Breast epithelium (tissue), 4 donors: ENCODE data around the gene C11orf42. TPM values are rescaled to one million over a fixed set of nuclear protein-coding genes. Genes with fewer than 3 reads are reported as not detected.

ENCODE experiments used
- DNase-seq, 2 donors: peaks; one replicate each; pipeline ENCODE4 v3.0.0-alpha.2; 2019; ENCODE audit warnings: low spot score in 2 of 2
- H3K27ac ChIP-seq, 2 donors: fragments of 200-600 bp; sonication (generic) in 1 of 2; one replicate each; pipeline ENCODE4 v1.5.1; 2016 to 2019; ENCODE audit warnings: mild to moderate bottlenecking in 1 of 2
- H3K27me3 ChIP-seq, 2 donors: fragments of 200-600 bp; sonication (generic) in 1 of 2; one replicate each; pipeline versions ENCODE4 v1.5.1 to v1.6.0; 2017 to 2019; ENCODE audit warnings: control low read depth in 1 of 2, mild to moderate bottlenecking in 1 of 2
- H3K36me3 ChIP-seq: fragments of 200-600 bp; one replicate; pipeline ENCODE4 v1.5.1; 2019
- H3K4me1 ChIP-seq, 2 donors: fragments of 200-600 bp; sonication (generic); one replicate each; pipeline ENCODE4 v1.5.1; 2016 to 2019; ENCODE audit warnings: control low read depth in 1 of 2
- H3K4me3 ChIP-seq, 3 donors: fragments of 200-600 bp; sonication (generic); 1 replicate in 2 of 3; 2 replicates in 1 of 3; pipeline ENCODE4 v1.5.1; 2016 to 2019; ENCODE audit warnings: mild to moderate bottlenecking in 3 of 3, moderate library complexity in 2 of 3
- H3K9me3 ChIP-seq, 2 donors: fragments of 200-600 bp; sonication (generic) in 1 of 2; one replicate each; pipeline ENCODE4 v1.5.1; 2016 to 2019; ENCODE audit warnings: control low read depth in 1 of 2
- CTCF ChIP-seq, 3 donors: fragments of 450-650 bp; IDR thresholded peaks; one replicate each; pipeline ENCODE4 v1.5.1; 2016 to 2017; ENCODE audit warnings: antibody characterized with exemption in 3 of 3, mild to moderate bottlenecking in 3 of 3, moderate library complexity in 3 of 3
- POLR2A ChIP-seq: fragments of 450-650 bp; IDR thresholded peaks from one replicate; pipeline ENCODE4 v1.6.1; 2016; ENCODE audit warnings: antibody characterized with exemption, mild to moderate bottlenecking, moderate library complexity
- POLR2AphosphoS5 ChIP-seq, 3 donors: sonication (generic); formaldehyde crosslinking; IDR thresholded peaks; one replicate each; pipeline ENCODE4 v1.6.1; 2017; ENCODE audit warnings: antibody characterized with exemption in 3 of 3
- intact Hi-C: fragments of 100-400 bp; cut with DNase I; formaldehyde crosslinking; loops from one replicate; pipeline ENCODE4 v1.15.1; 2023; ENCODE audit warnings: low total_unique reads
- total RNA-seq, 3 donors: library from RNA; depleted of rRNA; stranded (reverse); fragments of >200 nt; gene quantifications; one replicate each; pipeline ENCODE4 v1.1.0, GENCODE V29; 2016

The C11orf42 gene
- total RNA-seq, 3 donors from 2014 or later, result not detected

- Histone ChIP-seq H3K36me3 (no peaks in the 10 kb centered on the region), H3K9me3 (no peaks in the 10 kb centered on the region), H3K27me3 (peaks cover 0 to 38% of the 10 kb centered on the region in 2 donors), H3K4me1 (peaks cover 0 to 3% of the 10 kb centered on the region in 2 donors), H3K4me3 (peak overlapping the region in 2 of 3 donors; percentile 49 to 69), H3K27ac (no peak overlapping the region)
- intact Hi-C loops, result no loop called here
- DNase-seq, result no peak
- TF ChIP-seq POLR2A (no peak), POLR2AphosphoS5 (IDR thresholded peaks at IDR 0.05) (no peak), CTCF (IDR thresholded peaks at IDR 0.05) (no peak)
Observed at GRCh38 chr11:6260207-6260726, 54.9 kb downstream of the C11orf42 start.

Other genes starting within 250 kb of the C11orf42 start
- not detected for gene OR56A5, start 237.1 kb upstream of the C11orf42 start, total RNA-seq
- gene OR52L1, start 218.6 kb upstream of the C11orf42 start, total RNA-seq, result not detected
- not detected for gene OR56A4, start 198.6 kb upstream of the C11orf42 start, total RNA-seq
- gene OR56A1, start 174.8 kb upstream of the C11orf42 start, total RNA-seq, result not detected
- not detected for gene OR56B4, start 97.9 kb upstream of the C11orf42 start, total RNA-seq
- under 1 TPM in 1 of 3 donors, not detected in 2; 0.33 TPM for gene OR52B2, start 35.2 kb upstream of the C11orf42 start, total RNA-seq
- gene OR52W1, start 6.3 kb upstream of the C11orf42 start, total RNA-seq, result not detected
- 10 to 100 TPM; 34.7 to 42.6 (median 42.1) TPM for gene FHIP1B, start 29.1 kb downstream of the C11orf42 start, total RNA-seq
- under 1 TPM in 2 of 3 donors, not detected in 1; 0.29 to 0.48 TPM for gene CNGA4, start 33.5 kb downstream of the C11orf42 start, total RNA-seq
- not detected for gene CCKBR, start 54.3 kb downstream of the C11orf42 start, total RNA-seq
- gene CAVIN3, start 114.9 kb downstream of the C11orf42 start, total RNA-seq, result 100 to 1,000 TPM in 1 of 3 donors, 10 to 100 TPM in 2; 53.1 to 130 (median 78.3) TPM
- gene SMPD1, start 184.9 kb downstream of the C11orf42 start, total RNA-seq, result 10 to 100 TPM; 15.7 to 30.4 (median 17.3) TPM
- 10 to 100 TPM; 25.6 to 40.0 (median 36.3) TPM for gene APBB1, start 213.5 kb downstream of the C11orf42 start, total RNA-seq
- 10 to 100 TPM in 2 of 3 donors, under 1 TPM in 1; 0.96 to 25.2 (median 12.9) TPM for gene HPX, start 235.4 kb downstream of the C11orf42 start, total RNA-seq